Measurements from ENCODE around the gene NDUFA5. TPM values are rescaled to one million over a fixed set of nuclear protein-coding genes. Genes with fewer than 3 reads are reported as not detected.
A peak's percentile ranks its signal among the peaks of the same experiment; 100 is the strongest.

Gene NDUFA5
- total RNA-seq, 1 experiment from 2014 or later, result 53.4 TPM

DNA sequence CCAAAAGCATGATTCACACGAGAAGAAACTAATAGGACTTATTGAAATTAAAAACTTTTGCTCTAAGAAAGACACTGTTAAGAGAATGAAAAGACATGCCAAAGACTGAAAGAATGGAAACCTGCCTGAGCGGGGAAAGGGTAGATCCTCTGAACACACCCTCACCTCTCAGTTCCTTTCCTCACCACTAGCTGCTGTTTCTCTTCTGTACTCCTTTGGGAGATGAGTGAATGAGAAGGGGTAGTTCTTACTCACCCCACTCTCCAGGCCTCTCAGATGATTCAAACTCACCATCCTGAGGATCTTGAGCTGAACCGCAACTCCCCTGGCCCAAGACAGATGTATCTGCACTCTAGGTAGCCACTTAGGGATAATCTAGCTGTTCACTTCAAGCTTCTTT lies 65.1 kb downstream of the NDUFA5 start:
- in situ Hi-C loops (cut with HindIII; ENCODE audit: low pct_unique_long_range_greater_than_20kb, low sequenced_read_pairs) (no loop called here), intact Hi-C loops (cut with micrococcal nuclease; ENCODE audit: unreplicated experiment) (loop anchor here (10.0 kb wide), 1 partner anchor 382 kb away; no protein-coding TSS in a partner anchor)
- POLR2A ChIA-PET, result no interaction called here
- ATAC-seq (peak; percentile 68), DNase-seq (ENCODE audit: low read depth, low spot score) (no peak)
- no peaks in the 10 kb centered on the region for H3K36me3 ChIP-seq (ENCODE audit: control insufficient read depth, insufficient read depth, low read length)
- CTCF ChIA-PET, result interaction anchor here (0.5 kb wide), 2 partner anchors 43 to 143 kb away, joined by 4 to 6 read pairs; no protein-coding TSS in a partner anchor
- H3K27ac ChIP-seq (ENCODE audit: low read length), result no peak overlapping the region
- no peaks in the 10 kb centered on the region for H3K4me1 ChIP-seq (ENCODE audit: control insufficient read depth, insufficient read depth, low read length)
- H3K4me3 ChIP-seq (ENCODE audit: low read depth in 2 of 2, low read length in 2 of 2), result no peak overlapping the region
- no peaks in the 10 kb centered on the region for H3K9me3 ChIP-seq (ENCODE audit: control insufficient read depth, insufficient read depth, low read depth, low read length)
- BruUV-seq (replicated peaks), result no TSS peak
- TF ChIP-seq, protein P1, sequence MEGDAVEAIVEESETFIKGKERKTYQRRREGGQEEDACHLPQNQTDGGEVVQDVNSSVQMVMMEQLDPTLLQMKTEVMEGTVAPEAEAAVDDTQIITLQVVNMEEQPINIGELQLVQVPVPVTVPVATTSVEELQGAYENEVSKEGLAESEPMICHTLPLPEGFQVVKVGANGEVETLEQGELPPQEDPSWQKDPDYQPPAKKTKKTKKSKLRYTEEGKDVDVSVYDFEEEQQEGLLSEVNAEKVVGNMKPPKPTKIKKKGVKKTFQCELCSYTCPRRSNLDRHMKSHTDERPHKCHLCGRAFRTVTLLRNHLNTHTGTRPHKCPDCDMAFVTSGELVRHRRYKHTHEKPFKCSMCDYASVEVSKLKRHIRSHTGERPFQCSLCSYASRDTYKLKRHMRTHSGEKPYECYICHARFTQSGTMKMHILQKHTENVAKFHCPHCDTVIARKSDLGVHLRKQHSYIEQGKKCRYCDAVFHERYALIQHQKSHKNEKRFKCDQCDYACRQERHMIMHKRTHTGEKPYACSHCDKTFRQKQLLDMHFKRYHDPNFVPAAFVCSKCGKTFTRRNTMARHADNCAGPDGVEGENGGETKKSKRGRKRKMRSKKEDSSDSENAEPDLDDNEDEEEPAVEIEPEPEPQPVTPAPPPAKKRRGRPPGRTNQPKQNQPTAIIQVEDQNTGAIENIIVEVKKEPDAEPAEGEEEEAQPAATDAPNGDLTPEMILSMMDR (IDR thresholded peaks at IDR 0.05), result no peak; the same call in 1 of the 2 replicates
- TF ChIP-seq SIN3A (IDR thresholded peaks at IDR 0.05; ENCODE audit: borderline replicate concordance, insufficient read depth, low read depth, low read length) (no peak), TCF7L2 (IDR thresholded peaks at IDR 0.05; ENCODE audit: low read depth, low read length) (no peak), POLR2AphosphoS5 (IDR thresholded peaks at IDR 0.05; ENCODE audit: low read depth, low read length) (no peak)
- TF ChIP-seq, protein P2, sequence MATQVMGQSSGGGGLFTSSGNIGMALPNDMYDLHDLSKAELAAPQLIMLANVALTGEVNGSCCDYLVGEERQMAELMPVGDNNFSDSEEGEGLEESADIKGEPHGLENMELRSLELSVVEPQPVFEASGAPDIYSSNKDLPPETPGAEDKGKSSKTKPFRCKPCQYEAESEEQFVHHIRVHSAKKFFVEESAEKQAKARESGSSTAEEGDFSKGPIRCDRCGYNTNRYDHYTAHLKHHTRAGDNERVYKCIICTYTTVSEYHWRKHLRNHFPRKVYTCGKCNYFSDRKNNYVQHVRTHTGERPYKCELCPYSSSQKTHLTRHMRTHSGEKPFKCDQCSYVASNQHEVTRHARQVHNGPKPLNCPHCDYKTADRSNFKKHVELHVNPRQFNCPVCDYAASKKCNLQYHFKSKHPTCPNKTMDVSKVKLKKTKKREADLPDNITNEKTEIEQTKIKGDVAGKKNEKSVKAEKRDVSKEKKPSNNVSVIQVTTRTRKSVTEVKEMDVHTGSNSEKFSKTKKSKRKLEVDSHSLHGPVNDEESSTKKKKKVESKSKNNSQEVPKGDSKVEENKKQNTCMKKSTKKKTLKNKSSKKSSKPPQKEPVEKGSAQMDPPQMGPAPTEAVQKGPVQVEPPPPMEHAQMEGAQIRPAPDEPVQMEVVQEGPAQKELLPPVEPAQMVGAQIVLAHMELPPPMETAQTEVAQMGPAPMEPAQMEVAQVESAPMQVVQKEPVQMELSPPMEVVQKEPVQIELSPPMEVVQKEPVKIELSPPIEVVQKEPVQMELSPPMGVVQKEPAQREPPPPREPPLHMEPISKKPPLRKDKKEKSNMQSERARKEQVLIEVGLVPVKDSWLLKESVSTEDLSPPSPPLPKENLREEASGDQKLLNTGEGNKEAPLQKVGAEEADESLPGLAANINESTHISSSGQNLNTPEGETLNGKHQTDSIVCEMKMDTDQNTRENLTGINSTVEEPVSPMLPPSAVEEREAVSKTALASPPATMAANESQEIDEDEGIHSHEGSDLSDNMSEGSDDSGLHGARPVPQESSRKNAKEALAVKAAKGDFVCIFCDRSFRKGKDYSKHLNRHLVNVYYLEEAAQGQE (IDR thresholded peaks at IDR 0.05; ENCODE audit: insufficient read depth in 1 of 2, low read depth in 2 of 2, low read length in 1 of 2), result no peak
- no peaks in the 10 kb centered on the region; the same call in 1 of the 2 replicates for H3K27me3 ChIP-seq (ENCODE audit: control insufficient read depth, insufficient read depth, low read length)

Other genes with a start within 250 kb of the NDUFA5 start
- gene IQUB, start 23.2 kb downstream of the NDUFA5 start, total RNA-seq (2021; ENCODE audit: unreplicated experiment), result 0.59 TPM
- not detected for gene ASB15, start 44.0 kb upstream of the NDUFA5 start, total RNA-seq (2021; ENCODE audit: unreplicated experiment)
- not detected for gene LMOD2, start 98.0 kb upstream of the NDUFA5 start, total RNA-seq (2021; ENCODE audit: unreplicated experiment)
- gene WASL, start 191.2 kb upstream of the NDUFA5 start, total RNA-seq (2021; ENCODE audit: unreplicated experiment), result 29.6 TPM

Data from Panc1 (cell line).